WTC11 (cell line): Measurements from ENCODE around the gene SFI1.

Source experiments
- CBFB ChIP-seq: sonication (generic); formaldehyde crosslinking; IDR thresholded peaks from 2 replicates; pipeline ENCODE4 v1.8.1; 2022; ENCODE audit warnings: mild to moderate bottlenecking, low read depth, missing genetic modification reagents
- CTCF ChIP-seq: fragments of 200-600 bp; IDR thresholded peaks from 2 replicates; pipeline ENCODE4 v1.8.0; 2022; ENCODE audit warnings: antibody characterized with exemption
- E2F4 ChIP-seq: sonication (generic); formaldehyde crosslinking; IDR thresholded peaks from 2 replicates; pipeline ENCODE4 v1.8.1; 2022; ENCODE audit warnings: low read depth, mild to moderate bottlenecking, moderate library complexity, missing genetic modification reagents, borderline replicate concordance
- ELF4 ChIP-seq: sonication (generic); formaldehyde crosslinking; IDR thresholded peaks from 2 replicates; pipeline ENCODE4 v1.8.1; 2022; ENCODE audit warnings: low read depth, mild to moderate bottlenecking, moderate library complexity, missing genetic modification reagents
- TCF7 ChIP-seq: sonication (generic); formaldehyde crosslinking; IDR thresholded peaks from 2 replicates; pipeline ENCODE4 v1.8.0; 2022; ENCODE audit warnings: mild to moderate bottlenecking, low read depth, missing genetic modification reagents, moderate library complexity
- USF2 ChIP-seq: sonication (generic); formaldehyde crosslinking; IDR thresholded peaks from 2 replicates; pipeline ENCODE4 v1.8.1; 2023; ENCODE audit warnings: mild to moderate bottlenecking, missing genetic modification reagents, moderate library complexity
- TF ChIP-seq, protein P1 (sequence below): sonication (generic); formaldehyde crosslinking; IDR thresholded peaks from 2 replicates; pipeline ENCODE4 v1.8.1; 2023; ENCODE audit warnings: mild to moderate bottlenecking, missing genetic modification reagents
- TF ChIP-seq, protein P2 (sequence below): sonication (generic); formaldehyde crosslinking; IDR thresholded peaks from 2 replicates; pipeline ENCODE4 v1.8.1; 2022; ENCODE audit warnings: low read depth, missing genetic modification reagents, borderline replicate concordance

DNA sequence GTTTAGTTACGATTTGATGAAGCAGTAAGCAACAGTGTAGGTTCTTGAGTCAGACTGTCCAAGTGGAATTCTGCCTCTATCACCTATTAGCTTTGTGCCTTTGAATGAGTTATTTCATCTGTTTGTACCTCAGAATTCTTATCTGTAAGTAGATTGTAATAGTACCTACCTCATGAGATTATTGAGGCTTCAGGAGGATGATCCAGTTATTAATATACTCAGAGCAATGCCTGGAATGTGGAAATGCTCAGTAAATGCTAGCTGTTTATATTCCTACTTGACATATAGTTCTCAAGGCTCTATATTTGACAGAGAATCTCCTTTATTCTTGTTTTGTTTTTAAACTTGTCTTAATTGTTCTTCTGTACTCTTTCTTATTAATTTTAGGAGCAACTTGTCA is 70.1 kb downstream of the SFI1 start:
- TF ChIP-seq CTCF = no peak
- no peak for TF ChIP-seq E2F4 (CRISPR knock-in tag)
- no peak for TF ChIP-seq CBFB
- TF ChIP-seq, protein P1, sequence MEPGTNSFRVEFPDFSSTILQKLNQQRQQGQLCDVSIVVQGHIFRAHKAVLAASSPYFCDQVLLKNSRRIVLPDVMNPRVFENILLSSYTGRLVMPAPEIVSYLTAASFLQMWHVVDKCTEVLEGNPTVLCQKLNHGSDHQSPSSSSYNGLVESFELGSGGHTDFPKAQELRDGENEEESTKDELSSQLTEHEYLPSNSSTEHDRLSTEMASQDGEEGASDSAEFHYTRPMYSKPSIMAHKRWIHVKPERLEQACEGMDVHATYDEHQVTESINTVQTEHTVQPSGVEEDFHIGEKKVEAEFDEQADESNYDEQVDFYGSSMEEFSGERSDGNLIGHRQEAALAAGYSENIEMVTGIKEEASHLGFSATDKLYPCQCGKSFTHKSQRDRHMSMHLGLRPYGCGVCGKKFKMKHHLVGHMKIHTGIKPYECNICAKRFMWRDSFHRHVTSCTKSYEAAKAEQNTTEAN = no peak
- TF ChIP-seq, protein P2, sequence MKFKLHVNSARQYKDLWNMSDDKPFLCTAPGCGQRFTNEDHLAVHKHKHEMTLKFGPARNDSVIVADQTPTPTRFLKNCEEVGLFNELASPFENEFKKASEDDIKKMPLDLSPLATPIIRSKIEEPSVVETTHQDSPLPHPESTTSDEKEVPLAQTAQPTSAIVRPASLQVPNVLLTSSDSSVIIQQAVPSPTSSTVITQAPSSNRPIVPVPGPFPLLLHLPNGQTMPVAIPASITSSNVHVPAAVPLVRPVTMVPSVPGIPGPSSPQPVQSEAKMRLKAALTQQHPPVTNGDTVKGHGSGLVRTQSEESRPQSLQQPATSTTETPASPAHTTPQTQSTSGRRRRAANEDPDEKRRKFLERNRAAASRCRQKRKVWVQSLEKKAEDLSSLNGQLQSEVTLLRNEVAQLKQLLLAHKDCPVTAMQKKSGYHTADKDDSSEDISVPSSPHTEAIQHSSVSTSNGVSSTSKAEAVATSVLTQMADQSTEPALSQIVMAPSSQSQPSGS = no peak
- no peak for TF ChIP-seq USF2 (CRISPR knock-in tag)
- TF ChIP-seq ELF4 (CRISPR knock-in tag) = no peak
- no peak for TF ChIP-seq TCF7 (CRISPR knock-in tag)
